Heart right ventricle (tissue), 16 donors: ENCODE measurements around the gene ABLIM2. TPM values are rescaled to one million over a fixed set of nuclear protein-coding genes. Genes with fewer than 3 reads are reported as not detected.

Experiments
- ATAC-seq, 8 donors: fragments of 200-7000 bp; cut with Tn5 transposase; one replicate each; pipeline ENCODE4 v1.9.1; 2020; ENCODE audit warnings: mild to moderate bottlenecking in 8 of 8, moderate library complexity in 8 of 8, moderate number of reproducible peaks in 1 of 8
- DNase-seq, 2 donors: peaks; one replicate each; pipeline ENCODE4 v3.0.0-alpha.2; 2020
- H3K27ac ChIP-seq, 10 donors: fragments of 200-600 bp; sonication (generic) in 2 of 10; one replicate each; pipeline versions ENCODE4 v1.5.0 to v1.8.0; 2020 to 2022; ENCODE audit warnings: mild to moderate bottlenecking in 3 of 10
- H3K27me3 ChIP-seq, 7 donors: fragments of 200-600 bp; one replicate each; pipeline ENCODE4 v1.8.0; 2021 to 2022; ENCODE audit warnings: mild to moderate bottlenecking in 2 of 7
- H3K36me3 ChIP-seq, 9 donors: fragments of 200-600 bp; sonication (generic) in 1 of 9; one replicate each; pipeline versions ENCODE4 v1.5.0 to v1.8.0; 2020 to 2022; ENCODE audit warnings: mild to moderate bottlenecking in 2 of 9
- H3K4me1 ChIP-seq, 9 donors: fragments of 200-600 bp; sonication (generic) in 1 of 9; one replicate each; pipeline versions ENCODE4 v1.5.0 to v1.8.0; 2020 to 2022; ENCODE audit warnings: mild to moderate bottlenecking in 4 of 9
- H3K4me3 ChIP-seq, 10 donors: fragments of 200-600 bp; sonication (generic) in 2 of 10; one replicate each; pipeline versions ENCODE4 v1.5.0 to v1.8.0; 2020 to 2022; ENCODE audit warnings: mild to moderate bottlenecking in 7 of 10, moderate library complexity in 2 of 10
- H3K9me3 ChIP-seq, 11 donors: fragments of 200-600 bp in 10 of 11; sonication (generic) in 2 of 11; one replicate each; pipeline versions ENCODE4 v1.5.0 to v1.8.0; 2013 to 2022; ENCODE audit warnings: mild to moderate bottlenecking in 2 of 11, control low read depth in 1 of 11, moderate library complexity in 1 of 11
- CTCF ChIP-seq, 9 donors: fragments of 200-600 bp; sonication (generic) in 2 of 9; IDR thresholded peaks; one replicate each; pipeline versions ENCODE4 v1.5.0 to v1.8.0; 2021 to 2022; ENCODE audit warnings: antibody characterized with exemption in 9 of 9, mild to moderate bottlenecking in 5 of 9, moderate library complexity in 1 of 9
- WGBS, 2 donors: extraction: QIAGEN DNeasy Blood & Tissue Kit; methylation state at CpG; one replicate each; pipeline ENCODE4 v1.1.7; 2013; ENCODE audit warnings: inconsistent platforms in 1 of 2; 5-methylcytosine and 5-hydroxymethylcytosine counted together
- intact Hi-C, 10 donors: fragments of 100-400 bp; cut with DNase I; formaldehyde crosslinking; loops; one replicate each; pipeline versions ENCODE4 v1.11.1 to v1.14.2; 2022
- polyA plus RNA-seq, 2 donors: library from polyadenylated mRNA; stranded (reverse); fragments of 200-250 nt; gene quantifications; one replicate each; pipeline ENCODE4 v1.2.3, GENCODE V29; 2013
- total RNA-seq, 10 donors: library from RNA; stranded (reverse); fragmentation: NEBNext Ultra II Directional in 3 of 10; extraction: Animal tissue kit (Norgen Biotek cat#: 25700) in 3 of 10; gene quantifications; one replicate each; pipeline versions ENCODE4 v1.2.1 to v1.2.4, GENCODE V29; 2021 to 2023
- donor health status: Arrhythmogenic right ventricular cardiomyopathy.
- donor health status: ischemic (EF 13 %, LVEDD 7.1; RV severe dilation, severe dysfunction).
- donor health status: healthy with polysubstance abuse.
- donor health status: DM: no; HTN: yes; CAD: no.
- donor health status: DM: no; HTN: no; CAD: no.
- donor health status: ischemic (EF 25% LVEDD 6.9; RV normal size, moderate dysfunction).
- donor health status: ischemic (EF 25% LVEDD 5.7; RV mildly dilated, moderate dysfunction).
- donor health status: healthy.
- donor health status: DM: yes; HTN: yes; CAD: no.
- donor health status: Ischemic cardiomyopathy.
- donor health status: ischemic (EF 35%, LVEDD 5.7; RV mildly dilated, moderate dysfunction).
- donor health status: nonischemic (EF 11% LVEDD 7.7; RV severe dilation, severe dysfunction).
- donor health status: DM: yes; HTN: yes; CAD: no.
- donor health status: PGD.
- donor health status: ischemic (EF 29% LVEDD 5.4; RV normal size, mild dysfunction).
- donor health status: nonischemic (EF 23%, LVEDD 6.1; RV moderate dilation, normal function).

Gene ABLIM2
- total and polyA plus RNA-seq, 12 donors, result 7.2 to 27.8 (median 17.6) TPM

GRCh38 chr4:8151165-8151650 lies 7.4 kb downstream of the ABLIM2 start:
- DNase-seq, result peak in 1 of 2 donors; percentile 4
- Histone ChIP-seq H3K9me3 (no peaks in the 10 kb centered on the region), H3K4me1 (peaks cover 0 to 24% (median 4%) of the 10 kb centered on the region in 9 donors), H3K4me3 (no peak overlapping the region), H3K27ac (no peak overlapping the region), H3K27me3 (no peaks in the 10 kb centered on the region), H3K36me3 (no peaks in the 10 kb centered on the region)
- WGBS, 2 donors, result 89 to 92% methylated on average over 15 of the region's 15 CpGs
- intact Hi-C loops, result no loop called here
- no peak for TF ChIP-seq CTCF (IDR thresholded peaks at IDR 0.05)
- ATAC-seq, result no peak

- WGBS, 2 donors, result 80 to 81% methylated on average over 29 of the region's 29 CpGs
- Histone ChIP-seq H3K4me3 (no peak overlapping the region), H3K27ac (no peak overlapping the region), H3K27me3 (no peaks in the 10 kb centered on the region), H3K4me1 (peaks cover 0 to 29% (median 6%) of the 10 kb centered on the region in 9 donors), H3K36me3 (no peaks in the 10 kb centered on the region), H3K9me3 (no peaks in the 10 kb centered on the region)
- no peak for TF ChIP-seq CTCF (IDR thresholded peaks at IDR 0.05)
- intact Hi-C loops, result no loop called here
- ATAC-seq, result peak in 3 of 8 donors; percentile 34 to 53 (median 35)
- DNase-seq, result peak in 1 of 2 donors; percentile 18
Observed at GRCh38 chr4:8150152-8151090, 8.2 kb downstream of the ABLIM2 start.

DNA sequence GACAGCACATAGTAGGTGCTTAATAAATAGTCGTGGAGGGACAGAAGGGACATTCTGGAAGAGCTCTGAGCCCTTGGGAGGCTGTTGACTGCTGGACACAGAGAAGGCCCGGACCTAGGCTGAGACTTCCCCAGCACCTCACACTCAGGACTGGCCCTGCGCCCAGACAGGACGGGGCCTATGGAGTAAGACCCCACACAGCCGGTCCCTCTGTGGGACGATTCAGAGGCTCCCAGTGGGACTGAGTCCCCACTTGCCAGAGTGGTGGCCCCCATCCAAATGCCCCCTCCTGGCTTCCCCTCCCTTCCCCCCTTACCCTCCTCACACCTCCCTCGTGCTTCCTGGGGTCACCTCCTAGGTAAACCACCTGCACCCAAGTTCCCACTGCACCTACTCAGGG lies 8.9 kb downstream of the ABLIM2 start:
- 80 to 85% methylated on average over 7 of the region's 7 CpGs for WGBS, 2 donors
- intact Hi-C loops, result no loop called here
- no peak overlapping the region for H3K27ac ChIP-seq
- no peak overlapping the region for H3K4me3 ChIP-seq
- no peaks in the 10 kb centered on the region for H3K36me3 ChIP-seq
- H3K27me3 ChIP-seq, result peaks cover 0 to 4% (median 0%) of the 10 kb centered on the region in 7 donors
- peaks cover 0 to 37% (median 10%) of the 10 kb centered on the region in 9 donors for H3K4me1 ChIP-seq
- peak in 1 of 2 donors; percentile 2 for DNase-seq
- TF ChIP-seq CTCF (IDR thresholded peaks at IDR 0.05), result no peak
- ATAC-seq, result no peak
- no peaks in the 10 kb centered on the region for H3K9me3 ChIP-seq

GRCh38 chr4:8148785-8149435 lies 9.7 kb downstream of the ABLIM2 start:
- no peaks in the 10 kb centered on the region for H3K36me3 ChIP-seq
- TF ChIP-seq CTCF (IDR thresholded peaks at IDR 0.05), result no peak
- peaks cover 5 to 44% (median 14%) of the 10 kb centered on the region in 9 donors for H3K4me1 ChIP-seq
- intact Hi-C loops, result no loop called here
- no peak overlapping the region for H3K27ac ChIP-seq
- DNase-seq, result peak in 1 of 2 donors; percentile 10
- WGBS, 2 donors, result 90 to 93% methylated on average over 14 of the region's 14 CpGs
- no peak overlapping the region for H3K4me3 ChIP-seq
- no peaks in the 10 kb centered on the region for H3K9me3 ChIP-seq
- no peak for ATAC-seq
- H3K27me3 ChIP-seq, result peaks cover 0 to 8% (median 0%) of the 10 kb centered on the region in 7 donors
